Esophagus squamous epithelium (tissue), 4 donors: Measurements from ENCODE around the gene ATP10D.

Source experiments
- CTCF ChIP-seq, 6 experiments: fragments of 450-650 bp in 4 of 6; fragments of 200-600 bp in 2 of 6; sonication (generic) in 2 of 6; IDR thresholded peaks; one replicate each; pipeline ENCODE4 v1.5.1; 2016 to 2019; ENCODE audit warnings: antibody characterized with exemption in 6 of 6, mild to moderate bottlenecking in 4 of 6, moderate library complexity in 4 of 6
- POLR2A ChIP-seq, 4 donors: fragments of 450-650 bp; IDR thresholded peaks; one replicate each; pipeline ENCODE4 v1.6.1; 2017; ENCODE audit warnings: antibody characterized with exemption in 4 of 4, mild to moderate bottlenecking in 4 of 4, moderate library complexity in 3 of 4

GRCh38 chr4:47471064-47471463, 14.0 kb upstream of the ATP10D start:
- TF ChIP-seq CTCF (IDR thresholded peaks at IDR 0.05): no peak
- TF ChIP-seq POLR2A (IDR thresholded peaks at IDR 0.05): no peak
